OCI-LY1 (cell line): ENCODE measurements around the gene ETV2.

Experiments
- H2AFZ ChIP-seq: fragments of 200-600 bp; sonication (generic), shearing (Covaris generic); 2 replicates; pipeline ENCODE4 v1.6.0; 2014; ENCODE audit warnings: antibody characterized with exemption, mild to moderate bottlenecking, low read length
- H3F3A ChIP-seq: fragments of 200-600 bp; sonication (generic), shearing (Covaris generic); 2 replicates; pipeline ENCODE4 v1.6.0; 2014; ENCODE audit warnings: mild to moderate bottlenecking, antibody characterized with exemption, low read length, moderate library complexity; ENCODE audit not compliant: insufficient read depth
- H3K27ac ChIP-seq: fragments of 200-600 bp; sonication (generic); 2 replicates; pipeline ENCODE4 v1.5.1; 2014; ENCODE audit warnings: low read length, mixed run types, mild to moderate bottlenecking, low read depth; ENCODE audit not compliant: poor library complexity, severe bottlenecking
- H3K27me3 ChIP-seq: fragments of 200-600 bp; sonication (generic); 2 replicates; pipeline ENCODE4 v1.6.0; 2014; ENCODE audit warnings: antibody characterized with exemption, mild to moderate bottlenecking, low read length, moderate library complexity; ENCODE audit not compliant: insufficient read depth
- H3K36me3 ChIP-seq: fragments of 200-600 bp; sonication (generic); 2 replicates; pipeline ENCODE4 v1.6.1; 2014; ENCODE audit warnings: mild to moderate bottlenecking, antibody characterized with exemption, low read length, moderate library complexity, mixed read lengths; ENCODE audit not compliant: insufficient read depth
- H3K4me1 ChIP-seq: fragments of 200-600 bp; sonication (generic); 2 replicates; pipeline ENCODE4 v1.5.1; 2014; ENCODE audit warnings: mild to moderate bottlenecking, low read length, moderate library complexity; ENCODE audit not compliant: insufficient read depth, severe bottlenecking
- H3K4me2 ChIP-seq: fragments of 200-600 bp; sonication (generic), shearing (Covaris generic); 2 replicates; pipeline ENCODE4 v1.6.1; 2014; ENCODE audit warnings: low read length
- H3K4me3 ChIP-seq: fragments of 200-600 bp; sonication (generic); 2 replicates; pipeline ENCODE4 v1.5.1; 2014; ENCODE audit warnings: low read length, low read depth, mild to moderate bottlenecking, mixed read lengths; ENCODE audit not compliant: poor library complexity, severe bottlenecking
- H3K79me2 ChIP-seq: fragments of 200-600 bp; shearing (Covaris generic); 2 replicates; pipeline ENCODE4 v1.6.1; 2016; ENCODE audit warnings: mixed run types, low read length, mixed read lengths; ENCODE audit not compliant: insufficient read depth
- H3K9ac ChIP-seq: fragments of 200-600 bp; sonication (generic), shearing (Covaris generic); 2 replicates; pipeline ENCODE4 v1.6.1; 2014; ENCODE audit warnings: mild to moderate bottlenecking, low read length, mixed read lengths
- H3K9me2 ChIP-seq: fragments of 200-600 bp; sonication (generic), shearing (Covaris generic); 2 replicates; pipeline ENCODE4 v1.6.1; 2014; ENCODE audit warnings: low read depth, mild to moderate bottlenecking, low read length, mixed read lengths
- H3K9me3 ChIP-seq: fragments of 200-600 bp; shearing (Covaris generic); 2 replicates; pipeline ENCODE4 v1.6.1; 2014; ENCODE audit warnings: low read length, mixed read lengths
- H4K20me1 ChIP-seq: fragments of 200-600 bp; sonication (generic), shearing (Covaris generic); 2 replicates; pipeline ENCODE4 v1.6.0; 2016; ENCODE audit warnings: mild to moderate bottlenecking, low read length; ENCODE audit not compliant: insufficient read depth
- EZH2 ChIP-seq: fragments of 200-600 bp; sonication (generic), shearing (Covaris generic); IDR thresholded peaks from 2 replicates; pipeline ENCODE4 v1.8.0; 2017; ENCODE audit warnings: borderline replicate concordance, mixed run types, mild to moderate bottlenecking, antibody characterized with exemption, low read length, moderate library complexity, mixed read lengths
- TF ChIP-seq, protein P1 (sequence below): fragments of 200-600 bp; sonication (generic), shearing (Covaris generic); IDR thresholded peaks from 2 replicates; pipeline ENCODE4 v1.5.1; 2017; ENCODE audit warnings: mild to moderate bottlenecking, antibody characterized with exemption, low read length, moderate library complexity, mixed read lengths

ETV2 gene

DNA sequence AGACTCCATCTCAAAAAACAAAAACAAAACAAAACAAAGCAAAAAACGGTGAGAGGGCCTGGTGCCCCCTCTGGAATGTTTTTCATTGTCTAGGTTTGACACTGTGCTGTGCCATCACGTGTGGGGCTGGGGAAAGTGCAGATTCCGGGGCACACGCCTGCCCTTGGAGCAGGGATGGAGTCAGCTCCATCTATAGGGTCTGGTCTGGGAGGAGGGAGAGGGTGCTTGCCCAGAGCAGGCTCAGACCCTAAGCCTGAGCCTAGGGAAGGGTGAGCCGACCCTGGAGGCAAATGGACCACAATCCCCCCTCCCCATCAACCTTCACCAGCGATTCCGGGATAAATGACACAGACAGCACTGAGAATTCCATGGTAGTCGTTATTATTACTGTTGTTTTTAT, 51.9 kb downstream of the ETV2 start:
- no peaks in the 10 kb centered on the region for H3K36me3 ChIP-seq
- H3K27ac ChIP-seq, result no peak overlapping the region
- no peak overlapping the region for H3K4me2 ChIP-seq
- no peaks in the 10 kb centered on the region for H3F3A ChIP-seq
- no peak overlapping the region for H2AFZ ChIP-seq
- no peak overlapping the region for H3K9ac ChIP-seq
- no peaks in the 10 kb centered on the region for H3K79me2 ChIP-seq
- no peaks in the 10 kb centered on the region; the same call in 1 of the 2 replicates for H3K27me3 ChIP-seq
- H4K20me1 ChIP-seq, result no peaks in the 10 kb centered on the region
- no peak overlapping the region for H3K4me3 ChIP-seq
- no peaks in the 10 kb centered on the region for H3K4me1 ChIP-seq
- H3K9me2 ChIP-seq, result no peaks in the 10 kb centered on the region
- no peaks in the 10 kb centered on the region for H3K9me3 ChIP-seq
- no peak for TF ChIP-seq EZH2
- TF ChIP-seq, protein P1, sequence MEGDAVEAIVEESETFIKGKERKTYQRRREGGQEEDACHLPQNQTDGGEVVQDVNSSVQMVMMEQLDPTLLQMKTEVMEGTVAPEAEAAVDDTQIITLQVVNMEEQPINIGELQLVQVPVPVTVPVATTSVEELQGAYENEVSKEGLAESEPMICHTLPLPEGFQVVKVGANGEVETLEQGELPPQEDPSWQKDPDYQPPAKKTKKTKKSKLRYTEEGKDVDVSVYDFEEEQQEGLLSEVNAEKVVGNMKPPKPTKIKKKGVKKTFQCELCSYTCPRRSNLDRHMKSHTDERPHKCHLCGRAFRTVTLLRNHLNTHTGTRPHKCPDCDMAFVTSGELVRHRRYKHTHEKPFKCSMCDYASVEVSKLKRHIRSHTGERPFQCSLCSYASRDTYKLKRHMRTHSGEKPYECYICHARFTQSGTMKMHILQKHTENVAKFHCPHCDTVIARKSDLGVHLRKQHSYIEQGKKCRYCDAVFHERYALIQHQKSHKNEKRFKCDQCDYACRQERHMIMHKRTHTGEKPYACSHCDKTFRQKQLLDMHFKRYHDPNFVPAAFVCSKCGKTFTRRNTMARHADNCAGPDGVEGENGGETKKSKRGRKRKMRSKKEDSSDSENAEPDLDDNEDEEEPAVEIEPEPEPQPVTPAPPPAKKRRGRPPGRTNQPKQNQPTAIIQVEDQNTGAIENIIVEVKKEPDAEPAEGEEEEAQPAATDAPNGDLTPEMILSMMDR, result no peak

DNA sequence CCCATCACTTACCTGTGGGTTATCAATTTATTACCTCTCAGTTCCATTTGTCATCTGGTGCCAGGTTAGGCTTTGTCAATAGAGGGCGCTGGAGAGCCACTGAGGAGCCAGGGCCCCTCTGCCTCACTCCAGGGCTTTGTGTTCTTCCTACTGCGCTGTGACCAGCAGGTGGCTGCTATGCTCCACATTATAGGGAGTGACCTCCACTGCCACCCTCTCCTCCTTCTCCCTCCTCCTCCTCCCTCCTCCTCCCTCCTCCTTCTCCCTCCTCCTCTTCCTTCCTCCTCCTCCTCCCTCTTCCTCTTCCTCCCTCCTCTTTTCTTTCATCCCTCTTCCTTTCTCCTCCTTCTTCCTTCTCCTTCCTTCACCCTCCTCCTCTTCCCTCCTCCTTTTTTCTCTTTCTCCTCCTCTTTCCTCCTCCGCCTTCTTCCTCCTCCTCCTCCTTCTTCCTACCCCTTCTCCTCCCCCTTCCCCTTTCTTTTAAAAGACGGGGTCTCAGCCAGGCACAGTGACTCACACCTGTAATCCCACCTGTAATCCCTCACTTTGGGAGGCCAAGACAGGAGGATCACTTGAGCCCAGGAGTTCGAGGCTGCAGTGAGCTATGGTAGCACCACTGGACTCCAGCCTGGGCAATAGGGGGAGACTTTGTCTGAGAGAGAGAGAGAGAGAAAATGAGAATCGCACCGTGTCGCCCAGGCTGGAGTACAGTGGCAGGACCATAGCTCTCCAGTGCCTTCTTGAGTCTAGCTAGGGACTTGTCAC, 52.5 kb downstream of the ETV2 start:
- Histone ChIP-seq H3K9me2 (no peaks in the 10 kb centered on the region), H3K36me3 (no peaks in the 10 kb centered on the region)

More for the DNA sequence above, 52.5 kb downstream of the ETV2 start:
- no peaks in the 10 kb centered on the region for H3K4me1 ChIP-seq
- H3K9ac ChIP-seq, result no peak overlapping the region
- no peaks in the 10 kb centered on the region for H3K79me2 ChIP-seq
- no peak for TF ChIP-seq EZH2
- TF ChIP-seq, protein P1, result peak; percentile 97
- H3K4me2 ChIP-seq, result no peak overlapping the region
- no peaks in the 10 kb centered on the region; the same call in 1 of the 2 replicates for H3K27me3 ChIP-seq
- H3K9me3 ChIP-seq, result no peaks in the 10 kb centered on the region
- no peak overlapping the region for H3K4me3 ChIP-seq
- no peak overlapping the region for H2AFZ ChIP-seq
- H4K20me1 ChIP-seq, result no peaks in the 10 kb centered on the region
- H3F3A ChIP-seq, result no peaks in the 10 kb centered on the region
- H3K27ac ChIP-seq, result no peak overlapping the region
